Activated naive CD4-positive, alpha-beta T cell treated with Interleukin-2 at 50 U/mL for 16 hours (primary cell): Measurements from ENCODE around the gene CAMTA1.
"Not testable (repeated sequence)": the region's sequence is repeated elsewhere in the genome, so short reads cannot be mapped to it uniquely, and the experiment has no call there.

ENCODE experiments used
- DNase-seq: peaks from one replicate; pipeline ENCODE4 v3.0.0-alpha.2; 2020

CAMTA1 gene, protein sequence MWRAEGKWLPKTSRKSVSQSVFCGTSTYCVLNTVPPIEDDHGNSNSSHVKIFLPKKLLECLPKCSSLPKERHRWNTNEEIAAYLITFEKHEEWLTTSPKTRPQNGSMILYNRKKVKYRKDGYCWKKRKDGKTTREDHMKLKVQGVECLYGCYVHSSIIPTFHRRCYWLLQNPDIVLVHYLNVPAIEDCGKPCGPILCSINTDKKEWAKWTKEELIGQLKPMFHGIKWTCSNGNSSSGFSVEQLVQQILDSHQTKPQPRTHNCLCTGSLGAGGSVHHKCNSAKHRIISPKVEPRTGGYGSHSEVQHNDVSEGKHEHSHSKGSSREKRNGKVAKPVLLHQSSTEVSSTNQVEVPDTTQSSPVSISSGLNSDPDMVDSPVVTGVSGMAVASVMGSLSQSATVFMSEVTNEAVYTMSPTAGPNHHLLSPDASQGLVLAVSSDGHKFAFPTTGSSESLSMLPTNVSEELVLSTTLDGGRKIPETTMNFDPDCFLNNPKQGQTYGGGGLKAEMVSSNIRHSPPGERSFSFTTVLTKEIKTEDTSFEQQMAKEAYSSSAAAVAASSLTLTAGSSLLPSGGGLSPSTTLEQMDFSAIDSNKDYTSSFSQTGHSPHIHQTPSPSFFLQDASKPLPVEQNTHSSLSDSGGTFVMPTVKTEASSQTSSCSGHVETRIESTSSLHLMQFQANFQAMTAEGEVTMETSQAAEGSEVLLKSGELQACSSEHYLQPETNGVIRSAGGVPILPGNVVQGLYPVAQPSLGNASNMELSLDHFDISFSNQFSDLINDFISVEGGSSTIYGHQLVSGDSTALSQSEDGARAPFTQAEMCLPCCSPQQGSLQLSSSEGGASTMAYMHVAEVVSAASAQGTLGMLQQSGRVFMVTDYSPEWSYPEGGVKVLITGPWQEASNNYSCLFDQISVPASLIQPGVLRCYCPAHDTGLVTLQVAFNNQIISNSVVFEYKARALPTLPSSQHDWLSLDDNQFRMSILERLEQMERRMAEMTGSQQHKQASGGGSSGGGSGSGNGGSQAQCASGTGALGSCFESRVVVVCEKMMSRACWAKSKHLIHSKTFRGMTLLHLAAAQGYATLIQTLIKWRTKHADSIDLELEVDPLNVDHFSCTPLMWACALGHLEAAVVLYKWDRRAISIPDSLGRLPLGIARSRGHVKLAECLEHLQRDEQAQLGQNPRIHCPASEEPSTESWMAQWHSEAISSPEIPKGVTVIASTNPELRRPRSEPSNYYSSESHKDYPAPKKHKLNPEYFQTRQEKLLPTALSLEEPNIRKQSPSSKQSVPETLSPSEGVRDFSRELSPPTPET (N-terminal part only)

DNA sequence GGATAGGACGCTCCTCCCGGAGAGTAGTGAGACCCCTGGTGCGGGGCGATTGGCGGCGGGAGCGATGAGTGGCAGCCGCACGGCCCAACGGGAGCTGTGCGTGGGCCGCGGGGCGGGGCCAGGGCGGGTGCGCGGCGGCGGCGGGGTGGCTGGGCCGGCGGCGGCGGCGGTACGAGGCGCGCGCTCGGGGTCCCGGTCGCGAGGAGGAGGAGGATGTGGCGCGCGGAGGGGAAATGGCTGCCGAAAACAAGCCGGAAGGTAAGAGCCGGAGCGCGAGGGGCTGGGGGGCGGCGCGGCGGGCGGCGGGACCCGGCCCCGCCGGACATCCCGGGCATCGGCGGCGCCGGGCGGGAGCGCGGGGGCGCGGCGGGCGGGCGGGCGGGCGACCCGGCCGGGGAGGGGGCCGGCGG is at the start of gene CAMTA1:
Gene CAMTA1, plus strand, starts transcription at position 137 of the 410 bp plus-strand sequence. Its CDS starts 77 bp downstream, at position 214.
- DNase-seq: no peak

DNA sequence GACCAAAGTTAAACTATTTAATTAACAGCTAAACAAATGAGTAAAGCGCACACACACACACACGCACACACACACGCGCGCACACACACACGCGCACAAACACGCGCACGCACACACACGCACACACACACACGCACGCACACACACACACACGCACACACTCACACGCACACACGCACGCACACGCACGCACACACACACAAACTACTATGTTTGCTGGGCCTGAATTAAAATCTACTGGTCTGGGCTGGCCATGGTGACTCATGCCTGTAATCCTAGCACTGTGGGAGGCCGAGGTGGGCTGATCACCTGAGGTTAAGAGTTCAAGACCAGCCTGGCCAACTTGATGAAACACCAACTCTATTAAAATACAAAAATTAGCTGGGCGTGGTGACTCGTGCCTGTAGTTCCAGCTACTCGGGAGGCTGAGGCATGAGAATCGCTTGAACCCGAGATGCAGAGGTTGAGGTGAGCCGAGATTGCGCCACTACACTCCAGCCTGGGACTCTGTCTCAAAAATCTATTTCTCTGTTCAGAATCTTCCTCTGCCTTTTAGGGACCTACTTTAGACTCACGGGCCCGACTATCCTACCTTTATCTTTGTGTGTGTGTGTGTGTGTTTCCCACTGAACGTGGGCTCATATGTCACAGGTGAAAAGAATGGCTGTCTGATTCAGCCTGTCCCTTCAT is 46.1 kb upstream of the CAMTA1 start:
- DNase-seq: no peak

- not testable (repeated sequence) for DNase-seq
These were observed 42.5 kb upstream of the CAMTA1 start for GRCh38 chr1:6742676-6743188.

- DNase-seq: peak; percentile 7
These were observed 41.8 kb upstream of the CAMTA1 start for GRCh38 chr1:6743189-6744101.

GRCh38 chr1:6745073-6745472 is 40.2 kb upstream of the CAMTA1 start:
- DNase-seq: peak; percentile 40

GRCh38 chr1:6747674-6748073 is 37.6 kb upstream of the CAMTA1 start:
- DNase-seq: no peak

DNA sequence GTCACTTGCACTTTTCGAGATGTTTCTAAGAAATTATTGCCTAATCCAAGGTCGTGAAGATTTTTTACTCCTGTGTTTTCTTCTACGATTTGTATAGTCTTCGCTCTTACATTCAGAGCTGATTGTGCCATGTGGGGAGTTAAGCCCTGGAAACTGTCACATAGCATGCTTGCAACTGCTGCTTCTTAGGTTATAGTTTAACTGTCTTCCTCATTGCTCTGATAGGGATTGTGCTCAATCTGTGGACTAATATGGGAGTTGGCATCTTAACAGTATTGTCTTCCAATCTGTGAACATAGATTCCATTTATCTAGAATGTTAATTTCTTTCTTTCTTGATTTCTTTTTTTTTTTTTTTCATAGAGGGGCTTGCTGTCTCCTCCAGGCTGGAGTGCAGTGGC is 34.8 kb upstream of the CAMTA1 start:
- DNase-seq: no peak

DNA sequence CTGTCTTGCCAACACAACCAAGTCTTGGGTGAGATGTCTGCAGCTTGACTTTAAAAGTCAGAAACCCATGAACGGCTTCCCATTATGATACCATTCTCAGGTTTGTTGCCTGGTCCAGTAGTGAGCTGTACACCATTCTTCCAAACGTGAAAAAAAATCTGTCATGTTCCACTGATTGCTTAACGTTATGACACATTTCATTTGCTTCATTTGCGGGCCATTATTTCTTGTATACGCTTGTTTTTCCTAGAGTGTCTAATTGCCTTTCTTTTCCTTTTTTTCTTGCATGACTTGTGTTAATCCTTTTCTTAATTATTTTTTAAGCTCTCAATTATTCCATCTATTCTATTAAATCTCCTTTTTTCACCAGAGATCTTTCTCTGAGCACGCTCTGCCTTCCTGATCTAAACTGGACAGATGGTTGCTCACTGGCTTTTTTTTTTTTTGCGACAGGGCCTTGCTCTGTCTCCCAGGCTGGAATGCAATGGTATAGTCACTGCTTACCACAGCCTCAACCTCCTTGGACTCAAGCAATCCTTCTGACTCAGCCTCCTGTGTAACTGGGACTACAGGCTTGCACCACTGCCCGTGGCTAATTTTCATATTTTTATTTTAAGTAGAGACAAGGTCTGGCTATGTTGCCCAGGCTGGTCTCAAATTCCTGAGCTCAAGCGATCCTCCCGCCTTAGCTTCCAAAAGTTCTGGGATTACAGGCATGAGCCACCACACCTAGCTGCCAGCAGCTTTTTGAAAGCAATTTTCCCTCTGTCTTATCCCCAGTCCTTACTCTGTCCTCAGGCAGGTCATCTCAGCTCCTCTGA is 31.7 kb upstream of the CAMTA1 start:
- DNase-seq: no peak

GRCh38 chr1:6756457-6756856 is 28.8 kb upstream of the CAMTA1 start:
- no peak for DNase-seq

GRCh38 chr1:6757719-6758435 is 27.4 kb upstream of the CAMTA1 start:
- DNase-seq: no peak

GRCh38 chr1:6761196-6761737 is 24.0 kb upstream of the CAMTA1 start:
- DNase-seq: no peak

- no peak for DNase-seq
These were observed 23.2 kb upstream of the CAMTA1 start for GRCh38 chr1:6762060-6762459.

GRCh38 chr1:6770751-6771440 is 14.4 kb upstream of the CAMTA1 start:
- no peak for DNase-seq

- no peak for DNase-seq
These were observed 13.8 kb upstream of the CAMTA1 start for GRCh38 chr1:6771441-6771769.

GRCh38 chr1:6774381-6774780 is 10.9 kb upstream of the CAMTA1 start:
- no peak for DNase-seq

DNA sequence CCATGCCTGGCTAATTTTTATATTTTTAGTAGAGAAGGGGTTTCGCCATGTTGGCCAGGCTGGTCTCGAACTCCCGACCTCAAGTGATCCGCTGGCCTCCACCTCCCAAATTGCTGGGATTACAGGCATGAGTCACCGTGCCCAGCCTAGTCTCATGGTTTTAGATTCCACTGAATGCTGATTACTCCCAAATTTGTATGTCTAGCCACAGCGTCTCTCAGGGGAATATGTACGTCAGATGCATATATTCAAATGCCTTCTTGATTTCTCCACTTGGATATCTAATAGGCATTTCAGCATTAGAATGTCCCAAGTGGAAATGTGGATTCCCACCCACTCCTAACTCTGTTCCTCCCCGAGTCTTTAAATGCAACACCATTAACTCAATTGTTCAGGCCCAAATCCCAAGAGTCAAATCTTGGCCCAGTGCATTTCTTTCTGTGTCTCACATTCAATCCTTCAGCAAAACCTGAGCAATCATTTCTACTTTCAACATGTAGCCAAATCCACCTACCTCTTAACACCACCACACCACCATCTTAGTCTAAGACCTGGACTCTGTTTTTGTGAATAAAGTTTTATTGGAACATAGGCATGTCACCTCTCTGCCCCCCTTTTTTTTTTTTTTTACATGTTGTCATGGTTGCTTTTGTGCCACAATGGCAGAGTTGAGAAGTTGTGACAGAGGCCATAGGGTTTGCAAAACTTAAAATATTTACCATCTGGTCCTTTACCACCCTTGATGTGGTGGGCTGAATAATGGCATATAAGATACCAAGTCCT is 9.8 kb upstream of the CAMTA1 start:
- DNase-seq: no peak

- DNase-seq: no peak
These were observed 8.9 kb upstream of the CAMTA1 start for GRCh38 chr1:6776389-6776788.

DNA sequence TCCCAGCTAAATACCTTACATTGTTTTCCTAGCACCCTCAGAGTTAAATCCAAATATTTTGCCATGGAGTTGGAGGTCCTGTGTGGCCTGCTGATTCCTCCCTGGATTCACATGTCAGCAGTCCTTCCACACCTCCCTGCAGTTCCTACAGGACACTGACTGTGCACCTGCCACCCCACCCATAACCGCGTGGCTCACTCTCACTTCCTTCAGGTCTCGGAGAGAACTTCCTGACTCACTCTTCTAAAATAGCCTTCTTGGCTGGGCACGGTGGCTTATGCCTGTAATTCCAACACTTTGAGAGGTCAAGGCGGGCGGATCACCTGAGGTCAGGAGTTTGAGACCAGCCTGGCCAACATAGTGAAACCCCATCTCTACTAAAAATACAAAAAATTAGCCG is 8.4 kb upstream of the CAMTA1 start:
- no peak for DNase-seq
